ENCODE measurements around the gene RHEB.
"Not testable (repeated sequence)": the region's sequence is repeated elsewhere in the genome, so short reads cannot be mapped to it uniquely, and the experiment has no call there.

Gene RHEB

DNA sequence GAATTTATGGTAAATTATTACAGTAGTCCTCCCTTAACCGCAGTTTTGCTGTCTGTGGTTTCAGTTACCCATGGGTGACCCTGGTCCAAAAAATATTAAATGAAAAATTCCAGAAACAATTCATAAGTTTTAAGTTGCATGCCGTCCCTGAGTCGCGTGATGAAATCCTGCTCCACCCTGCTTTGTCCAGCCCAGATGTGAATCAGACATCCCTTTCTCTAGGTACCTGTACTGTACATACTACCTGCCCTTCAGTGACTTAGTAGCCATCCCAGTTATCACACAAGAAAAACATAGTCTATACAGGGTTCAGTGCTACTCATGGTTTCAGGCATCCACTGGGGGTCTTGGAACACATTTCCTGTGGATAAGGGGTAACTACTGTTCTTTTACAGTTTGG, 20.5 kb upstream of the RHEB start:
- Histone ChIP-seq H3K27me3 (ENCODE audit: control insufficient read depth, low read length) (peaks cover 22% of the 10 kb centered on the region), H3K27ac (ENCODE audit: low read depth, low read length) (no peak overlapping the region)
- no peak for TF ChIP-seq EZH2phosphoT487 (IDR thresholded peaks at IDR 0.05; ENCODE audit: borderline replicate concordance, low read length)
- TF ChIP-seq, protein P1, sequence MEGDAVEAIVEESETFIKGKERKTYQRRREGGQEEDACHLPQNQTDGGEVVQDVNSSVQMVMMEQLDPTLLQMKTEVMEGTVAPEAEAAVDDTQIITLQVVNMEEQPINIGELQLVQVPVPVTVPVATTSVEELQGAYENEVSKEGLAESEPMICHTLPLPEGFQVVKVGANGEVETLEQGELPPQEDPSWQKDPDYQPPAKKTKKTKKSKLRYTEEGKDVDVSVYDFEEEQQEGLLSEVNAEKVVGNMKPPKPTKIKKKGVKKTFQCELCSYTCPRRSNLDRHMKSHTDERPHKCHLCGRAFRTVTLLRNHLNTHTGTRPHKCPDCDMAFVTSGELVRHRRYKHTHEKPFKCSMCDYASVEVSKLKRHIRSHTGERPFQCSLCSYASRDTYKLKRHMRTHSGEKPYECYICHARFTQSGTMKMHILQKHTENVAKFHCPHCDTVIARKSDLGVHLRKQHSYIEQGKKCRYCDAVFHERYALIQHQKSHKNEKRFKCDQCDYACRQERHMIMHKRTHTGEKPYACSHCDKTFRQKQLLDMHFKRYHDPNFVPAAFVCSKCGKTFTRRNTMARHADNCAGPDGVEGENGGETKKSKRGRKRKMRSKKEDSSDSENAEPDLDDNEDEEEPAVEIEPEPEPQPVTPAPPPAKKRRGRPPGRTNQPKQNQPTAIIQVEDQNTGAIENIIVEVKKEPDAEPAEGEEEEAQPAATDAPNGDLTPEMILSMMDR (IDR thresholded peaks at IDR 0.05; ENCODE audit: low read depth, low read length, poor library complexity, severe bottlenecking), result no peak

DNA sequence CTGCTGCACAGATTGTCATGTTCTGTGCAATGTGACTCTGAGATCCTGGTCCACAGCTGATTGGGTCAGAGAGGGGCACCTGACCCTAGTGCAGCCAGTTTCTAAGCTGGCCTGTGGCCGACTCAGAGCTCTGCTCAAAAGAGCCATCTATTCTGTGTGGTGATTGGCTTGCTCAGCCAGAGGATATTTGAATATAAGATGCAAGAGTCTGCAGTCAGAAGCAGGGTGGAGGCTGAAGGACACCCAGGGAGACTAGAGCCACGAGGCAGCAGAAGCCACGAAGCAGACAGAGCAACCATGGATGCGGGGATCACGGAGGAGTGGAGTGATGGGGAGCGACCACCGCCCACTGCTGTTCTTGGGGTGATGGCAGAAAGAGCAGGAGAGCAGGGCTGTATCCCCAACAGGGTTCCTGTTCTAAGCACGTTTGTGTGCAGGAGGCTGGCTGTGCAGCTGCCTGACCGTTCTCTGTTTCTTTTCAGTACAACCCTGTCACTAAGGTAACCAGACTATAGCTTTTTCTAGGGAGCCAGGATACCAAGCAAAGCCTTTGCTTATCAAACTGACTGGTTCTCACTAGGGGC, 19.5 kb upstream of the RHEB start:
- H3F3A ChIP-seq (ENCODE audit: control insufficient read depth, insufficient read depth), result no peaks in the 10 kb centered on the region
- H3K79me2 ChIP-seq (ENCODE audit: control insufficient read depth, low read length), result no peaks in the 10 kb centered on the region
- no peak overlapping the region for H3K4me3 ChIP-seq (ENCODE audit: low read length)
- H4K20me1 ChIP-seq (ENCODE audit: control insufficient read depth, insufficient read depth, low read depth, low read length), result no peaks in the 10 kb centered on the region
- no peaks in the 10 kb centered on the region for H3K4me1 ChIP-seq (ENCODE audit: control insufficient read depth, low read length)
- peaks cover 22% of the 10 kb centered on the region for H3K27me3 ChIP-seq (ENCODE audit: control insufficient read depth, low read length)
- no peak overlapping the region for H3K4me2 ChIP-seq (ENCODE audit: low read length)
- H3K36me3 ChIP-seq (ENCODE audit: control insufficient read depth, low read length), result no peaks in the 10 kb centered on the region
- no peaks in the 10 kb centered on the region for H3K9me2 ChIP-seq (replicated peaks; ENCODE audit: control insufficient read depth, low read length)
- no peak overlapping the region for H3K27ac ChIP-seq (ENCODE audit: low read depth, low read length)
- no peaks in the 10 kb centered on the region for H3K9me3 ChIP-seq (ENCODE audit: control insufficient read depth, insufficient read depth, low read length)
- no peak for TF ChIP-seq EZH2phosphoT487 (IDR thresholded peaks at IDR 0.05; ENCODE audit: borderline replicate concordance, low read length)

More for the DNA sequence above, 20.5 kb upstream of the RHEB start:
- Histone ChIP-seq H3K4me2 (ENCODE audit: low read length) (no peak overlapping the region), H3K4me3 (ENCODE audit: low read length) (no peak overlapping the region), H3K4me1 (ENCODE audit: control insufficient read depth, low read length) (no peaks in the 10 kb centered on the region), H3K9me3 (ENCODE audit: control insufficient read depth, insufficient read depth, low read length) (no peaks in the 10 kb centered on the region), H3K36me3 (ENCODE audit: control insufficient read depth, low read length) (no peaks in the 10 kb centered on the region), H3F3A (ENCODE audit: control insufficient read depth, insufficient read depth) (no peaks in the 10 kb centered on the region), H4K20me1 (ENCODE audit: control insufficient read depth, insufficient read depth, low read depth, low read length) (no peaks in the 10 kb centered on the region), H3K79me2 (ENCODE audit: control insufficient read depth, low read length) (no peaks in the 10 kb centered on the region), H3K9me2 (replicated peaks; ENCODE audit: control insufficient read depth, low read length) (no peaks in the 10 kb centered on the region)

DNA sequence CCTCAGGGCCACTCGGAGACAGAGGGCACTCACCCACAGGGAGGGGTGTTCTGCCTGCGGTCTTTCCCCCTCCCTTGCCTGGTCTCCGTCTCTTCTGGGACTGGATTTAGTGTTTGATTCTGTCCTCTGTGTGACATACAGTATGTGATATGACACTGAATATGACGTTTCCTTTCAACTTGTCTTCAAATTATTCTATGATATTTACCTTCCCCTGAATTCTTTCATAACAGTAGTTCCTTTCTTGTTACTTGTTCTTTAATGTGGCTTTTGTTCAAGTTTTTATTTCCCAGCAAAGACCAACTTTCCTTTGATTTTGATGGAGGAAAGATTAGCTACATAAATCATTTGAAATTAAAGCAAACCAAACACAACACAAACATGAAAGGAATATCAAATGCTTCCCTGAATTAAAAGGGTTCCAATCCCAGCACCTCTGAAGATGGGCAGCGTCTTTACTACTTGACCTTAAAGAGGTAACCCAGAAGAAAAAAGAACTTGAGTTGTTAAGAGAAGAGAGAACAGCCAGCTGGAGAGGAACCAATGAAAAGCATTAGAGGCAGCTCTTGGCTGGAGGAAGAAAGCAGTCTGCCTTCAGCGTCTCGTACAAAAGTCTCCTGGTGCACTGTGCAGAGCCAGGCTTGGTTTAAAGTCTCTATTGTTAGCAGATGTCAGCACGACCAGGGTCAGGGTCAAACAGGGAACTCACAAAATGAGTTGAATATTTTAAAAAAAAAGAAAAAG, 18.3 kb upstream of the RHEB start:
- H3K4me3 ChIP-seq (ENCODE audit: low read length), result no peak overlapping the region
- H3K27ac ChIP-seq (ENCODE audit: low read depth, low read length), result no peak overlapping the region
- H3F3A ChIP-seq (ENCODE audit: control insufficient read depth, insufficient read depth), result no peaks in the 10 kb centered on the region
- H3K4me2 ChIP-seq (ENCODE audit: low read length), result no peak overlapping the region
- no peaks in the 10 kb centered on the region for H3K36me3 ChIP-seq (ENCODE audit: control insufficient read depth, low read length)
- H3K79me2 ChIP-seq (ENCODE audit: control insufficient read depth, low read length), result no peaks in the 10 kb centered on the region
- TF ChIP-seq, protein P1 (IDR thresholded peaks at IDR 0.05; ENCODE audit: low read depth, low read length, poor library complexity, severe bottlenecking), result no peak
- no peaks in the 10 kb centered on the region for H3K4me1 ChIP-seq (ENCODE audit: control insufficient read depth, low read length)
- no peaks in the 10 kb centered on the region for H4K20me1 ChIP-seq (ENCODE audit: control insufficient read depth, insufficient read depth, low read depth, low read length)
- peaks cover 17% of the 10 kb centered on the region for H3K27me3 ChIP-seq (ENCODE audit: control insufficient read depth, low read length)
- no peaks in the 10 kb centered on the region for H3K9me3 ChIP-seq (ENCODE audit: control insufficient read depth, insufficient read depth, low read length)
- H3K9me2 ChIP-seq (replicated peaks; ENCODE audit: control insufficient read depth, low read length), result no peaks in the 10 kb centered on the region

DNA sequence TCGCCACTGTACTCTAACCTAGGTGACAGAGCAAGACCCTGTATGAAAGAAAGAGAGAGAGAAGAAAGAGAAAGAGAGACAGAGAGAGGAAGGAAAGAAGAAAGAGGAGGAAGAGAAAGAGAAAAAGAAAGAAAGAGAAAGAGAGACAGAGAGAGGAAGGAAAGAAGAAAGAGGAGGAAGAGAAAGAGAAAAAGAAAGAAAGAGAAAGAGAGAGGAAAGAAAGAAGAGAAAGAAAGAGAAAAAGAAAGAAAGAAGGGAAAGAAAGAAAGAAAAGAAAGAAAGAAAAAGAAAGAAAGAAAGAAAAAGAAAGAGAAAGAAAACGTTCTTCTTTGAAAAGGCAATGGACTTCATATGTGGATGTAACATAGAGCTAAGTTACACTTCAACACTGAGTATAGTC, 16.5 kb upstream of the RHEB start:
- H3K4me3 ChIP-seq (ENCODE audit: low read length); H3K27ac ChIP-seq (ENCODE audit: low read depth, low read length); H3K9me2 ChIP-seq (replicated peaks; ENCODE audit: control insufficient read depth, low read length); H3K9me3 ChIP-seq (ENCODE audit: control insufficient read depth, insufficient read depth, low read length); H4K20me1 ChIP-seq (ENCODE audit: control insufficient read depth, insufficient read depth, low read depth, low read length); H3K4me1 ChIP-seq (ENCODE audit: control insufficient read depth, low read length); H3K36me3 ChIP-seq (ENCODE audit: control insufficient read depth, low read length); H3F3A ChIP-seq (ENCODE audit: control insufficient read depth, insufficient read depth); H3K4me2 ChIP-seq (ENCODE audit: low read length); H3K79me2 ChIP-seq (ENCODE audit: control insufficient read depth, low read length): not testable (repeated sequence)
- peaks cover 17% of the 10 kb centered on the region for H3K27me3 ChIP-seq (ENCODE audit: control insufficient read depth, low read length)
